GM19455 (cell line): ENCODE measurements around the gene SMIM34.
"Not testable (repeated sequence)": the region's sequence is repeated elsewhere in the genome, so short reads cannot be mapped to it uniquely, and the experiment has no call there.

Source experiments
- ATAC-seq: cut with Tn5 transposase; IDR thresholded peaks from one replicate; pipeline ENCODE4 v1.9.1; 2021; ENCODE audit not compliant: unreplicated experiment

Gene SMIM34

DNA sequence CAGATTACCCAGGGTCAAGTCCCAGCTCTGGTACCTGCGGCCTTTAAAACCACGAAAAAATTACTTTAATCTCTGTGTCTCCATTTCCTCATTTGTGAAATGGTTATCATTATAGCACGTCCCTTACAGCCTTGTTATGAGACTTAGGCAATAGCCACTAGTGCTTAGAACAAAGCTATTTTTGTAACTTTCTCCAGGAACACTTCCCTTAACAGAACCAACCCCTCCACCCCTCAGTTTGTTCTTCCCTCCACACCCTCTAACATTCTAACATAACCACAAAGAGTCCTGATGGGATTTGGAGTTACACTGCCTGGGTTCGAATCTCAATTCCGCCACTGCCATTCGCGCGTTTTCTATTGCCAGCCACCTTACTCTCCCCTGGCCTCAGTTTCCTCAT is 49.3 kb downstream of the SMIM34 start:
- ATAC-seq: not testable (repeated sequence)

DNA sequence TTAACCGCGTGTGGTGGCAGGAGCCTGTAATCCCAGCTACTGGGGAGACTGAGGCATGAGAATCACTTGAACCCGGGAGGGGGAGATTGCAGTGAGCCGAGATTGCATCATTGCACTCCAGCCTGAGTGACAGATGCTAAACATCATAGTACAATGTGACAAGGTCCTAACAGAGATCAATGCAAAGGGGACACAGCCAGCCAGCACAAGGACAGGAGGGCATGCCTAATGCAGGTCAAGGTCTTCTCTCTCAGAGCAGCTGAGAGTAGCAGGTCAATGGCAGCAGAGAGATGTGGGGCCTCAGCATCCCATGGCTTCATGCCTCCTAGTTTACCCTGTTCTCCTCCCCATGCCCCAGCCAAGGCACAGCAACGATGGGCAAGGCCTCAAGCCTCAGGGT is 51.4 kb downstream of the SMIM34 start:
- no peak for ATAC-seq

DNA sequence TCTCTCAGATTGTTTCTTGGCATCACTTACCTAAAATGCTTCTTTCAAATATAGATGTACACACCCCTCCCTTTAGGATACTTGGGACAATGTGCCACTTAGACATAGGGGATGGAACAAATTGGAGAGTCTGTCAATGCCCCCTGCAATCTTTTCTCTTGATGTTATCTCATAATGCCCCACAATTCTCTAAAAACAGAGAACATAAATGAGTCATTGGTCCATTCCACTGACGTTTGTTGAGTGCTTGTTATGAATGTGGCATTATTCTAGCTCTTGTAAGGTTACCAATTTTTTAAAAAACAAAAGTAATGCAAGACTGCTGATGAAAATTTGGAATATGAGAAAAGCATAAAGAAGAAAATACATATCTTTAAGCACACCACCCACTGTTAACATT is 54.0 kb downstream of the SMIM34 start:
- no peak for ATAC-seq
